ENCODE results near the gene NRP2. TPM values are rescaled to one million over a fixed set of nuclear protein-coding genes. Genes with fewer than 3 reads are reported as not detected.

The NRP2 gene
- polyA plus RNA-seq, 2 of the 4 experiments (the other 2 are of a cell fraction), result 144 to 159 TPM

DNA sequence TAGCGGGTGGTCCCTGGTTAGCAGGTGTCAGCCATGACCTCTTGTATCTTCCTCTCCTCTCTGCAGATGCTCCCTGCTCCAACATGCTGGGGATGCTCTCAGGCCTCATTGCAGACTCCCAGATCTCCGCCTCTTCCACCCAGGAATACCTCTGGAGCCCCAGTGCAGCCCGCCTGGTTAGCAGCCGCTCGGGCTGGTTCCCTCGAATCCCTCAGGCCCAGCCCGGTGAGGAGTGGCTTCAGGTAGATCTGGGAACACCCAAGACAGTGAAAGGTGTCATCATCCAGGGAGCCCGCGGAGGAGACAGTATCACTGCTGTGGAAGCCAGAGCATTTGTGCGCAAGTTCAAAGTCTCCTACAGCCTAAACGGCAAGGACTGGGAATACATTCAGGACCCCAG, 60.8 kb downstream of the NRP2 start (continued):
- TF ChIP-seq, protein P1, sequence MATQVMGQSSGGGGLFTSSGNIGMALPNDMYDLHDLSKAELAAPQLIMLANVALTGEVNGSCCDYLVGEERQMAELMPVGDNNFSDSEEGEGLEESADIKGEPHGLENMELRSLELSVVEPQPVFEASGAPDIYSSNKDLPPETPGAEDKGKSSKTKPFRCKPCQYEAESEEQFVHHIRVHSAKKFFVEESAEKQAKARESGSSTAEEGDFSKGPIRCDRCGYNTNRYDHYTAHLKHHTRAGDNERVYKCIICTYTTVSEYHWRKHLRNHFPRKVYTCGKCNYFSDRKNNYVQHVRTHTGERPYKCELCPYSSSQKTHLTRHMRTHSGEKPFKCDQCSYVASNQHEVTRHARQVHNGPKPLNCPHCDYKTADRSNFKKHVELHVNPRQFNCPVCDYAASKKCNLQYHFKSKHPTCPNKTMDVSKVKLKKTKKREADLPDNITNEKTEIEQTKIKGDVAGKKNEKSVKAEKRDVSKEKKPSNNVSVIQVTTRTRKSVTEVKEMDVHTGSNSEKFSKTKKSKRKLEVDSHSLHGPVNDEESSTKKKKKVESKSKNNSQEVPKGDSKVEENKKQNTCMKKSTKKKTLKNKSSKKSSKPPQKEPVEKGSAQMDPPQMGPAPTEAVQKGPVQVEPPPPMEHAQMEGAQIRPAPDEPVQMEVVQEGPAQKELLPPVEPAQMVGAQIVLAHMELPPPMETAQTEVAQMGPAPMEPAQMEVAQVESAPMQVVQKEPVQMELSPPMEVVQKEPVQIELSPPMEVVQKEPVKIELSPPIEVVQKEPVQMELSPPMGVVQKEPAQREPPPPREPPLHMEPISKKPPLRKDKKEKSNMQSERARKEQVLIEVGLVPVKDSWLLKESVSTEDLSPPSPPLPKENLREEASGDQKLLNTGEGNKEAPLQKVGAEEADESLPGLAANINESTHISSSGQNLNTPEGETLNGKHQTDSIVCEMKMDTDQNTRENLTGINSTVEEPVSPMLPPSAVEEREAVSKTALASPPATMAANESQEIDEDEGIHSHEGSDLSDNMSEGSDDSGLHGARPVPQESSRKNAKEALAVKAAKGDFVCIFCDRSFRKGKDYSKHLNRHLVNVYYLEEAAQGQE (IDR thresholded peaks at IDR 0.05), result no peak
- TF ChIP-seq ZC3H11A (IDR thresholded peaks at IDR 0.05), result no peak

GRCh38 chr2:205744074-205744591, 61.8 kb downstream of the NRP2 start:
- DNase-seq (ENCODE audit: low read depth in 1 of 2, low spot score in 1 of 2), result no peak
- FAIRE-seq, result no peak
- H3K27ac ChIP-seq, result peak overlapping the region in 1 of 2 experiments; percentile 94; a peak in 2 of 6 replicates
- H3K4me2 ChIP-seq, result no peak overlapping the region
- ChIA-PET CTCF (interaction anchor here (0.7 to 2.1 kb wide), 2 partner anchors 9 to 204 kb away, joined by 3 to 14 read pairs; no protein-coding TSS in a partner anchor), POLR2A (no interaction called here)
- no peak for ATAC-seq
- TF ChIP-seq, protein P2, sequence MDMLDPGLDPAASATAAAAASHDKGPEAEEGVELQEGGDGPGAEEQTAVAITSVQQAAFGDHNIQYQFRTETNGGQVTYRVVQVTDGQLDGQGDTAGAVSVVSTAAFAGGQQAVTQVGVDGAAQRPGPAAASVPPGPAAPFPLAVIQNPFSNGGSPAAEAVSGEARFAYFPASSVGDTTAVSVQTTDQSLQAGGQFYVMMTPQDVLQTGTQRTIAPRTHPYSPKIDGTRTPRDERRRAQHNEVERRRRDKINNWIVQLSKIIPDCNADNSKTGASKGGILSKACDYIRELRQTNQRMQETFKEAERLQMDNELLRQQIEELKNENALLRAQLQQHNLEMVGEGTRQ (IDR thresholded peaks at IDR 0.05), result no peak
- TF ChIP-seq SMC3 (IDR thresholded peaks at IDR 0.05) (no peak), HOXA7 (CRISPR knock-in tag; IDR thresholded peaks at IDR 0.05) (no peak), MAZ (IDR thresholded peaks at IDR 0.05; ENCODE audit: borderline replicate concordance, low read depth, low read length) (no peak), HOXB13 (CRISPR knock-in tag; IDR thresholded peaks at IDR 0.05; ENCODE audit: low read depth) (no peak), CHD4 (IDR thresholded peaks at IDR 0.05; ENCODE audit: borderline replicate concordance) (no peak), PHF8 (IDR thresholded peaks at IDR 0.05; ENCODE audit: borderline replicate concordance, low read depth) (no peak), ZSCAN20 (CRISPR knock-in tag; IDR thresholded peaks at IDR 0.05) (no peak), EHMT2 (IDR thresholded peaks at IDR 0.05; ENCODE audit: low read depth) (no peak), NFE2L2 (conservative IDR thresholded peaks at IDR 0.05; ENCODE audit: low read length) (no peak), TFCP2L1 (CRISPR knock-in tag; IDR thresholded peaks at IDR 0.05) (no peak), JUNB (IDR thresholded peaks at IDR 0.05) (no peak)
- H3K9me3 ChIP-seq, result no peaks in the 10 kb centered on the region
- H3K4me3 ChIP-seq, result no peak overlapping the region
- WGBS (ENCODE audit: missing lambda C conversion rate), result 84% methylated on average over 7 of the region's 7 CpGs
- H3K4me1 ChIP-seq, result peaks cover 55% of the 10 kb centered on the region

DNA sequence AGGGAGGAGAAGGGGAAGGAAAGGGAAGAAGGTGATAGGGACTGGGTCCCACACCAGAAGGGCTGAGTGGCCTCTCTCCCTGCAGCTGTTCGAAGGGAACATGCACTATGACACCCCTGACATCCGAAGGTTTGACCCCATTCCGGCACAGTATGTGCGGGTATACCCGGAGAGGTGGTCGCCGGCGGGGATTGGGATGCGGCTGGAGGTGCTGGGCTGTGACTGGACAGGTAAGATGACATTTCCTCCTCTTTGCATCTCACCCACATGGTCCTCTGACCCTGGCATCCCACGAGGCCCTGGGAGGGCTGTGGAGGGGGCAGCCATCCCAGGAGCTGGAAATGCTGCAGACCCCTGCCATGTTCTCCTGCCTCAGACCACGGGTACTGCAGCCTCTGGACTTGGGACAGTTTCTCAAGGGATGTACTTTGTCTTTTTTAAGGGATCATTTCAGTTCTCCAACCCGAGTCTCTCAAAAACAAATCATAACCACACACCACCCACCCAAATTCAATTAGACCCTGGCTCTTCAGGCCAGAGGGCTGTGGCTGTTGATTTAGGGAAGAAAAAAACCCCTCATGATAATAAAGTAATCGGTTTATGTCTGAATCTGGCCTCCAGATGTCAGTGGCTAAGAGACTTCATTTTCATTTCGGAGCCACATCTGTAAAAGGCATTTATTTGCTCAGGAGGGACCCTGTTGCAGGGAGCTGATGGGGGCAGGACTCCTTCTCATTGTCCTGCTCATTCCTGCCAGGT, 63.5 kb downstream of the NRP2 start:
- CTCF ChIA-PET, result interaction anchor here (0.9 to 2.1 kb wide), 3 partner anchors 8 to 11 kb away, joined by 3 to 14 read pairs (median 4); no protein-coding TSS in a partner anchor
- POLR2A ChIA-PET, result interaction anchor here (0.6 to 1.1 kb wide), 2 partner anchors 31 to 63 kb away, joined by 3 read pairs; partner anchors contain the start of gene NRP2
- Histone ChIP-seq H3K27ac (peak overlapping the region; percentile 87 to 94), H3K4me3 (no peak overlapping the region), H3K4me2 (peak overlapping the region; percentile 36), H3K4me1 (peaks cover 67% of the 10 kb centered on the region), H3K9me3 (no peaks in the 10 kb centered on the region)
- FAIRE-seq (no peak), DNase-seq (ENCODE audit: low read depth in 1 of 2, low spot score in 1 of 2) (no peak), ATAC-seq (no peak)
- whole genome bisulfite sequencing (ENCODE audit: missing lambda C conversion rate), result 88% methylated on average over 14 of the region's 14 CpGs
- TF ChIP-seq CBX8 (IDR thresholded peaks at IDR 0.05) (no peak), RAD21 (conservative IDR thresholded peaks at IDR 0.05 in 1 of 2, IDR thresholded peaks at IDR 0.05 in 1 of 2) (no peak), JUNB (IDR thresholded peaks at IDR 0.05) (no peak), FOXS1 (CRISPR knock-in tag; IDR thresholded peaks at IDR 0.05) (no peak), EP300 (IDR thresholded peaks at IDR 0.05) (no peak), POLR2A (IDR thresholded peaks at IDR 0.05; ENCODE audit: low read length) (no peak), HDAC2 (IDR thresholded peaks at IDR 0.05) (no peak), ELK1 (IDR thresholded peaks at IDR 0.05; ENCODE audit: low read depth, low read length) (no peak), BCL3 (IDR thresholded peaks at IDR 0.05) (no peak), PHF8 (IDR thresholded peaks at IDR 0.05; ENCODE audit: borderline replicate concordance, low read depth) (no peak), HES2 (IDR thresholded peaks at IDR 0.05) (no peak), HEYL (CRISPR knock-in tag; IDR thresholded peaks at IDR 0.05) (no peak)
- TF ChIP-seq, protein P3, sequence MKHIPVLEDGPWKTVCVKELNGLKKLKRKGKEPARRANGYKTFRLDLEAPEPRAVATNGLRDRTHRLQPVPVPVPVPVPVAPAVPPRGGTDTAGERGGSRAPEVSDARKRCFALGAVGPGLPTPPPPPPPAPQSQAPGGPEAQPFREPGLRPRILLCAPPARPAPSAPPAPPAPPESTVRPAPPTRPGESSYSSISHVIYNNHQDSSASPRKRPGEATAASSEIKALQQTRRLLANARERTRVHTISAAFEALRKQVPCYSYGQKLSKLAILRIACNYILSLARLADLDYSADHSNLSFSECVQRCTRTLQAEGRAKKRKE (CRISPR knock-in tag; IDR thresholded peaks at IDR 0.05; ENCODE audit: low read depth), result no peak
- TF ChIP-seq, protein P4, sequence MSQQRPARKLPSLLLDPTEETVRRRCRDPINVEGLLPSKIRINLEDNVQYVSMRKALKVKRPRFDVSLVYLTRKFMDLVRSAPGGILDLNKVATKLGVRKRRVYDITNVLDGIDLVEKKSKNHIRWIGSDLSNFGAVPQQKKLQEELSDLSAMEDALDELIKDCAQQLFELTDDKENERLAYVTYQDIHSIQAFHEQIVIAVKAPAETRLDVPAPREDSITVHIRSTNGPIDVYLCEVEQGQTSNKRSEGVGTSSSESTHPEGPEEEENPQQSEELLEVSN (IDR thresholded peaks at IDR 0.05; ENCODE audit: borderline replicate concordance, low read depth), result no peak

All from A549 (cell line).